ENCODE results near the gene GET4. TPM values are rescaled to one million over a fixed set of nuclear protein-coding genes. Genes with fewer than 3 reads are reported as not detected.
"Not testable (repeated sequence)": the region's sequence is repeated elsewhere in the genome, so short reads cannot be mapped to it uniquely, and the experiment has no call there.

GET4 gene
- total and polyA plus RNA-seq, 2 experiments from 2014 or later, result 55.0 to 75.4 TPM

DNA sequence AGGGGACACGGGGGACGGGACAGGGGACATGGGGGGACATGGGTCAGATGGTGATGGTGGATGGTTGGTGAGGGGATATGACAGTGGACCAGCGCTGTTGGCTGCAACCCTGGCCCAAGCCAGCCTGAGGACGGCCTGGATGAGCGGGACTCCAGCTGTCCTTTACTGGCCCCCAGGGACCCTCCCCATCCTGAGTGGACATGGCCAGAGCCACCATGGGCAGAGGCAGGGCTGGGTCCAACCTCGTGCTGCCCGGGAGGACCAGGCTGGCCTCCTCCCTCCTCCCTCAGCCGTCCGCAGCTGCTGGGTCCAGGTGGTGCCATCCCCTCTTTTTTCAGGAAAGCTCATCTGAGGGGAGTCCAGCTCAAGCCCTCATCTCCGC lies 30.4 kb downstream of the GET4 start:
- Histone ChIP-seq H3K27ac (no peak overlapping the region), H3K4me1 (ENCODE audit: low read depth) (no peaks in the 10 kb centered on the region), H3K36me3 (no peaks in the 10 kb centered on the region), H3K9me3 (ENCODE audit: low read depth) (no peaks in the 10 kb centered on the region), H3K27me3 (peaks cover 16% of the 10 kb centered on the region), H3K4me3 (no peak overlapping the region)
- DNase-seq (ENCODE audit: low read depth in 1 of 2, low spot score in 1 of 2), result no peak
- TF ChIP-seq, protein P1, sequence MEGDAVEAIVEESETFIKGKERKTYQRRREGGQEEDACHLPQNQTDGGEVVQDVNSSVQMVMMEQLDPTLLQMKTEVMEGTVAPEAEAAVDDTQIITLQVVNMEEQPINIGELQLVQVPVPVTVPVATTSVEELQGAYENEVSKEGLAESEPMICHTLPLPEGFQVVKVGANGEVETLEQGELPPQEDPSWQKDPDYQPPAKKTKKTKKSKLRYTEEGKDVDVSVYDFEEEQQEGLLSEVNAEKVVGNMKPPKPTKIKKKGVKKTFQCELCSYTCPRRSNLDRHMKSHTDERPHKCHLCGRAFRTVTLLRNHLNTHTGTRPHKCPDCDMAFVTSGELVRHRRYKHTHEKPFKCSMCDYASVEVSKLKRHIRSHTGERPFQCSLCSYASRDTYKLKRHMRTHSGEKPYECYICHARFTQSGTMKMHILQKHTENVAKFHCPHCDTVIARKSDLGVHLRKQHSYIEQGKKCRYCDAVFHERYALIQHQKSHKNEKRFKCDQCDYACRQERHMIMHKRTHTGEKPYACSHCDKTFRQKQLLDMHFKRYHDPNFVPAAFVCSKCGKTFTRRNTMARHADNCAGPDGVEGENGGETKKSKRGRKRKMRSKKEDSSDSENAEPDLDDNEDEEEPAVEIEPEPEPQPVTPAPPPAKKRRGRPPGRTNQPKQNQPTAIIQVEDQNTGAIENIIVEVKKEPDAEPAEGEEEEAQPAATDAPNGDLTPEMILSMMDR (IDR thresholded peaks at IDR 0.05; ENCODE audit: low read depth, low read length), result no peak

DNA sequence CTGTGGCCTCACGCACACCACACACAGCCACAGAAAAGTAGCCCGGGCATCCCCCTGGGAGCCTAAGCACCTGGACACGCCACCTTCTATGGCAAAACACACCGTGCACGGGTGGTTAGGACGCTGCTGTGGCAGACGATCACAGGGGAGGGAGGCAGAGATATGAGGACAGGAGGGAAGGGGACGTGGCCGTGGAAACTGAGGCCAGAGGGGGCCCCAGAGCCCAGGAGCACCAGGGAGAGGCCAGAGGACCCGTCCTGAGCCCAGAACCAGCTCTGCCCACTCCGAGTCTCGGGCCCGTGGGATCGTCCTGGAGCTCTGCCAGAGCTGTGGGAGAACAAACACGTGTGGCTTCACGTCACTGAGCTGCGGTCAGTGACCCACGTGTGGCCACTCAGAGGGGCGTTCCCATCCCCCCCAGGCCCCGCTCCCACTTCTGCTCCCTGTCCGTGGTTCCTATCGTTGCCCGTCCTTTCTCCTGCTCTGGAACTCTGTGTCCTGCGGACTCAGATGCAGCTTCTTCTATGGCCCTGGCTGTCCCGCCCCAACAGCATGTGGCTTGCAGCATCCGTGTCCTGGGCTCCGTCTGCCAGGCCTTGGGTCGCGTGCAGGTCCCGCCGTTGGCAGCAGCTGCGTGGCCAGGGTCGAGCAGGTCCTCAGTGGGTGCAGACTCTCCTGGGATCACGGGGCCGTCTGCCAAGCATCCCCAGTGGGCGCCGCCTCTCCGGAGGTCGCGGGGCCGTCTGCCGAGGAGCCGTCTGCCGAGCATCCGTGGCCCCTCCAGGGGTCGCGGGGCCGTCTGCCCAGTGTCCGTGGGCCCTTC lies 31.0 kb downstream of the GET4 start:
- TF ChIP-seq, protein P1 (IDR thresholded peaks at IDR 0.05; ENCODE audit: low read depth, low read length), result no peak

DNA sequence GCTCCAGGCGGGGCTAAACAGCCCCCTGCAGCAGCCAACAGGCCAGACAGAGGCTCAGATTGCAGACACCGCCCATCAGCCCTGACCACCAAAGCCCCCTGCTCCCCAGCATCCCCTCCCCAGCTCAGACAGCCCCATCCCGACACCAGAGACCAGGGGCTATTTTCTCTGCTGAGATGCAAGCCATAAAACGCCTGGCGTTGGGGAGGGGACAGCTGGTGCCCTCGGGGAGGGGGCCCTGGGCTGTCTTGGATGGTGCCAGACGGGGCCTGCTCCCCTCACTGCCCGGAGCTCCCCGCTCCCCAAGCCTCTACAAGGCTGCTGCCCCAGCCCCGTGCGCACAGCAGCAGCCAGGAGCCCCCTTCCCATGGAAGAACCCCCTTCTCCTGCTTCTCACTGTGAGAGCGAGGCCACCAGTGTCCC lies 31.8 kb downstream of the GET4 start:
- Histone ChIP-seq H3K27me3 (peaks cover 16% of the 10 kb centered on the region), H3K9me3 (ENCODE audit: low read depth) (no peaks in the 10 kb centered on the region), H3K4me3 (no peak overlapping the region), H3K27ac (no peak overlapping the region), H3K36me3 (no peaks in the 10 kb centered on the region), H3K4me1 (ENCODE audit: low read depth) (no peaks in the 10 kb centered on the region)
- no peak for DNase-seq (ENCODE audit: low read depth in 1 of 2, low spot score in 1 of 2)
- TF ChIP-seq, protein P1 (IDR thresholded peaks at IDR 0.05; ENCODE audit: low read depth, low read length), result no peak

More for the DNA sequence above, 31.0 kb downstream of the GET4 start:
- H3K9me3 ChIP-seq (ENCODE audit: low read depth), result no peaks in the 10 kb centered on the region
- peaks cover 16% of the 10 kb centered on the region for H3K27me3 ChIP-seq
- H3K4me1 ChIP-seq (ENCODE audit: low read depth), result no peaks in the 10 kb centered on the region
- peak in 1 of 2 donors; percentile 34 for DNase-seq (ENCODE audit: low read depth in 1 of 2, low spot score in 1 of 2)
- no peaks in the 10 kb centered on the region for H3K36me3 ChIP-seq
- H3K4me3 ChIP-seq, result no peak overlapping the region
- no peak overlapping the region for H3K27ac ChIP-seq

DNA sequence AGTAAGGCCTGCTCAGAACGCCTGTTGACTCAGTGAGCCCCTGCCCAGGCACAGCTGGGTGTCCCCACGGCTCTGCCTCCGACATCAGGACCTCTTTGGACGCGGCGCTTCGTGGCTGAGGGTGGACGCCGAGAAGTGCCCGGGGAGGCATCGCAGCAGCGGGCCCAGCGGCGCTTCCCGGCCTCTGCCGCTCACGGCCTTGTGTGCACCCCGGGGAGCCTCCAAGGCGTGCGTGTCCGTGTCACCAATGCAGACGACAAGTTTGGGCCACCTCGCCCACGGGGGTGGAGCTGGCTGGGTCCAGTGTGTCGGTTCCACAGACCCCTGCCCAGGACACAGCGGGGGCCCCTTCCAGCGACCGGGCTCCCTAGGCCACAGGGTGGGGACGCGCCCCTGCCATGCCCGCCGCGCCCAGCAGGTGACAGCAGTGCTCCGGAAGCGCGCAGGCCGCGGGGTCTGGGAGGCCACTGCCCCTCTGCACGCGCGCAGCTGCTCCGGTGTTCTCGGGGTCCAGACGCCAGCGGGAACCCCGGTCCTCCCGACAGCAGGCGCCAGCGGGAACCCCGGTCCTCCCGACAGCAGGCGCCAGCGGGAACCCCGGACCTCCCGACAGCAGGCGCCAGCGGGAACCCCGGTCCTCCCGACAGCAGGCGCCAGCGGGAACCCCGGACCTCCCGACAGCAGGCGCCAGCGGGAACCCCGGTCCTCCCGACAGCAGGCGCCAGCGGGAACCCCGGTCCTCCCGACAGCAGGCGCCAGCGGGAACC lies 32.4 kb downstream of the GET4 start:
- not testable (repeated sequence) for H3K27ac ChIP-seq; H3K9me3 ChIP-seq (ENCODE audit: low read depth); H3K36me3 ChIP-seq; H3K4me1 ChIP-seq (ENCODE audit: low read depth)
- TF ChIP-seq, protein P1 (IDR thresholded peaks at IDR 0.05; ENCODE audit: low read depth, low read length), result peak; percentile 77
- Histone ChIP-seq H3K4me3 (peak overlapping the region; percentile 18), H3K27me3 (peaks cover 16% of the 10 kb centered on the region)
- peak; percentile 58 to 85 for DNase-seq (ENCODE audit: low read depth in 1 of 2, low spot score in 1 of 2)

DNA sequence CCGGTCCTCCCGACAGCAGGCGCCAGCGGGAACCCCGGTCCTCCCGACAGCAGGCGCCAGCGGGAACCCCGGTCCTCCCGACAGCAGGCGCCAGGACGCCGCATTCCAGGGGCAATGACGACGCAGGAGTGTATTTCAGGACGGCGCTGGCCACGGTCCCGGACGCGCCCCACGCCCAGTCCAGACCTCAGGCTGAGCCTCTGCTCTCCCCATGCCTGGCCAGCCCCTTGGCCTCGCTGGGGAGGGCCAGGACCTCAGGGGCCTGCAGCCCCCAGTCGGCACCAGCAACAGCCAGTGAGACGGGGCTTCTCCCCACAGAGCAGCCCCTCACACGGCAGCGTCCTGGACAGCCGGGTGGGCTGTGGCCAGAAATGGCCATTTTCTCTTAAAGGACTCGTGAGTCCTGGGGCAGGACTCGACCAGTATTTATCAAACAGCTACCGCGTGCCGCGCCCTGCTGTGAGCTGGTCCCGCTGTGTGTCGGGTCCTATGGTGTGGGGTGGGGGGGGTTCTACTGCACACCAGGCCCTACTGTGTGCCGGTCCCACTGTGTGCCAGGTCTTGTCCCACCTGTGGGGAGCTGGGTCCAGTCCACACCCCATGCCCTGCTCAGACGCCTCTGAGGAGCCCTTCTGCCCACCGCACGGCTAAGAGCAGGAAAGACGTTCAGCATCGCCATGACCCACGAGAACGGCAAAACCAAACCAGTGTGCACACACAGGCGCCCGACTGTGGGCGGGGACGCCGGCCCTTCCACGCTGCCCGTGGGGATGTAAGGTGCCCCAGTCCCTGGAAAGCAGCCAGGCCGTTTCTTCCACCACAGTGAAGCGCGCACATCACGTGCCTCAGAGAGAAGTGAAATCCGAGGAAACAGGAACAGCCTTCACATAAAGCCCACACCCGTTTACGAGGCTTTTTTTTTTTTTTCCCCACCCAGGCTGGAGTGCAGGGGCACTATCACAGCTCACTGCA lies 33.3 kb downstream of the GET4 start:
- Histone ChIP-seq H3K27me3 (peaks cover 12% of the 10 kb centered on the region), H3K27ac (no peak overlapping the region), H3K36me3 (no peaks in the 10 kb centered on the region), H3K4me1 (ENCODE audit: low read depth) (no peaks in the 10 kb centered on the region), H3K9me3 (ENCODE audit: low read depth) (no peaks in the 10 kb centered on the region), H3K4me3 (peak overlapping the region; percentile 18)
- DNase-seq (ENCODE audit: low read depth in 1 of 2, low spot score in 1 of 2), result peak; percentile 42 to 64
- TF ChIP-seq, protein P1 (IDR thresholded peaks at IDR 0.05; ENCODE audit: low read depth, low read length), result no peak

Measured in cardiac muscle cell (in vitro differentiated cells and primary cell).